Stimulated activated CD4-positive, alpha-beta T cell treated with anti-CD3 and anti-CD28 coated beads, Interleukin-12 subunit alpha, Interleukin-12 subunit beta, amount 100 ng/mL, for 4 hours (primary cell): ENCODE data around the gene SMOC1.

ENCODE experiments used
- DNase-seq: peaks from one replicate; pipeline ENCODE4 v3.0.0-alpha.2; 2020

The SMOC1 gene

GRCh38 chr14:69865701-69866365, 13.4 kb upstream of the SMOC1 start:
- DNase-seq, result no peak

GRCh38 chr14:69868363-69868963, 10.8 kb upstream of the SMOC1 start:
- no peak for DNase-seq

GRCh38 chr14:69870613-69871012, 8.6 kb upstream of the SMOC1 start:
- DNase-seq, result no peak

GRCh38 chr14:69873877-69874780, 5.1 kb upstream of the SMOC1 start:
- no peak for DNase-seq

GRCh38 chr14:69876221-69876847, 2.9 kb upstream of the SMOC1 start:
- DNase-seq, result no peak

- DNase-seq, result no peak
Observed at GRCh38 chr14:69876848-69877306, 2.3 kb upstream of the SMOC1 start.

GRCh38 chr14:69877492-69877891, 1.7 kb upstream of the SMOC1 start:
- DNase-seq, result no peak

GRCh38 chr14:69878251-69878650, 965 bp upstream of the SMOC1 start:
- no peak for DNase-seq

- no peak for DNase-seq
Observed at GRCh38 chr14:69880044-69880487, 850 bp downstream of the SMOC1 start.

- DNase-seq, result no peak
Observed at GRCh38 chr14:69880893-69881292, 1.7 kb downstream of the SMOC1 start.

GRCh38 chr14:69882116-69882864, 3.1 kb downstream of the SMOC1 start:
- no peak for DNase-seq

- no peak for DNase-seq
Observed at GRCh38 chr14:69882915-69883314, 3.7 kb downstream of the SMOC1 start.

- no peak for DNase-seq
Observed at GRCh38 chr14:69886453-69887242, 7.4 kb downstream of the SMOC1 start.

- DNase-seq, result no peak
Observed at GRCh38 chr14:69887740-69888657, 8.8 kb downstream of the SMOC1 start.

GRCh38 chr14:69891422-69891821, 12.2 kb downstream of the SMOC1 start:
- no peak for DNase-seq

GRCh38 chr14:69895109-69895508, 15.9 kb downstream of the SMOC1 start:
- DNase-seq, result no peak

GRCh38 chr14:69896080-69896479, 16.9 kb downstream of the SMOC1 start:
- DNase-seq, result no peak

- DNase-seq, result no peak
Observed at GRCh38 chr14:69896972-69897371, 17.8 kb downstream of the SMOC1 start.

- no peak for DNase-seq
Observed at GRCh38 chr14:69900603-69901002, 21.4 kb downstream of the SMOC1 start.
